IMR-90 (cell line): Measurements from ENCODE around the gene MAP2K6. TPM values are rescaled to one million over a fixed set of nuclear protein-coding genes. Genes with fewer than 3 reads are reported as not detected.

Experiments used
- ATAC-seq: fragments of 200-7000 bp; cut with Tn5 transposase; 2 replicates; pipeline ENCODE4 v1.9.1; 2020; ENCODE audit warnings: low read depth, mild to moderate bottlenecking, moderate library complexity
- BruUV-seq: library from RNA; stranded (reverse); fragments of 400-500 nt; replicated peaks from 2 replicates; lab custom pipeline; 2021; lab: Mats Ljungman, UMichigan
- CTCF ChIA-PET: fragments of 300-600 bp; formaldehyde crosslinking; extraction: SDS; loops from one replicate; lab custom pipeline; 2021; ENCODE audit warnings: antibody characterized with exemption; lab: Yijun Ruan, JAX
- POLR2A ChIA-PET: fragments of 300-600 bp; sonication (Branson Sonifier 250); formaldehyde crosslinking; loops from one replicate; lab custom pipeline; 2022; ENCODE audit warnings: antibody characterized with exemption; ENCODE audit not compliant: unreplicated experiment; lab: Charles Lee
- DNase-seq: peaks from one replicate; pipeline ENCODE4 v3.0.0; 2013
- H2AFZ ChIP-seq: replicated peaks from 2 replicates; pipeline ENCODE3; 2013; ENCODE audit warnings: low read length, mild to moderate bottlenecking; ENCODE audit not compliant: poor library complexity
- H2AK5ac ChIP-seq: 2 replicates; pipeline ENCODE4 v1.6.1; 2013; ENCODE audit warnings: low read depth, low read length, inconsistent platforms
- H2AK9ac ChIP-seq: replicated peaks from 2 replicates; pipeline ENCODE3; 2013; ENCODE audit warnings: mild to moderate bottlenecking, low read depth, low read length, moderate library complexity; ENCODE audit not compliant: poor library complexity
- H2BK120ac ChIP-seq: 2 replicates; pipeline ENCODE4 v1.6.1; 2013; ENCODE audit warnings: low read depth, low read length, inconsistent platforms
- H2BK15ac ChIP-seq: 3 replicates; pipeline ENCODE4 v1.6.1; 2013; ENCODE audit warnings: low read depth, low read length, inconsistent platforms
- H2BK20ac ChIP-seq: 2 replicates; pipeline ENCODE4 v1.6.1; 2013; ENCODE audit warnings: low read depth, mild to moderate bottlenecking, inconsistent platforms, low read length, moderate library complexity
- H2BK5ac ChIP-seq: 2 replicates; pipeline ENCODE4 v1.6.1; 2013; ENCODE audit warnings: mild to moderate bottlenecking, low read depth, low read length, inconsistent platforms; ENCODE audit not compliant: poor library complexity, severe bottlenecking
- H3K14ac ChIP-seq: replicated peaks from 2 replicates; pipeline ENCODE4 v1.6.1; 2013; ENCODE audit warnings: low read depth, low read length, inconsistent platforms
- H3K18ac ChIP-seq: 2 replicates; pipeline ENCODE4 v1.6.1; 2013; ENCODE audit warnings: low read depth, low read length, control low read depth
- H3K23ac ChIP-seq: 2 replicates; pipeline ENCODE4 v1.6.1; 2013; ENCODE audit warnings: low read depth, low read length, inconsistent platforms
- H3K27ac ChIP-seq: 2 replicates; pipeline ENCODE4 v1.5.1; 2013; ENCODE audit warnings: mild to moderate bottlenecking, control low read depth, low read length; ENCODE audit not compliant: insufficient read depth
- H3K27me3 ChIP-seq: 2 replicates; pipeline ENCODE4 v1.6.1; 2013; ENCODE audit warnings: low read length; ENCODE audit not compliant: control insufficient read depth, insufficient read depth
- H3K36me3 ChIP-seq: 2 replicates; pipeline ENCODE4 v1.6.1; 2013; ENCODE audit warnings: low read length, mixed read lengths; ENCODE audit not compliant: control insufficient read depth, insufficient read depth
- H3K4ac ChIP-seq: 2 replicates; pipeline ENCODE4 v1.6.1; 2013; ENCODE audit warnings: low read depth, low read length, inconsistent platforms
- H3K4me1 ChIP-seq: 2 replicates; pipeline ENCODE4 v1.6.1; 2013; ENCODE audit warnings: low read length, mixed read lengths; ENCODE audit not compliant: control insufficient read depth, insufficient read depth
- H3K4me2 ChIP-seq: 2 replicates; pipeline ENCODE4 v1.6.1; 2013; ENCODE audit warnings: low read depth, mild to moderate bottlenecking, control low read depth, low read length, moderate library complexity
- H3K4me3 ChIP-seq: 2 replicates; pipeline ENCODE4 v1.5.1; 2013; ENCODE audit warnings: low read depth, mild to moderate bottlenecking, control low read depth, low read length, moderate library complexity; ENCODE audit not compliant: insufficient read depth
- H3K56ac ChIP-seq: 2 replicates; pipeline ENCODE4 v1.6.1; 2013; ENCODE audit warnings: low read length, inconsistent platforms; ENCODE audit not compliant: insufficient read depth; ENCODE audit errors: extremely low read depth
- H3K79me1 ChIP-seq, 2 experiments: 2 replicates each; pipeline ENCODE4 v1.6.1; 2013; ENCODE audit warnings: low read length in 2 of 2, inconsistent platforms in 1 of 2, low read depth in 1 of 2
- H3K9ac ChIP-seq: 2 replicates; pipeline ENCODE4 v1.6.1; 2013; ENCODE audit warnings: low read depth, low read length, control low read depth
- H3K9me1 ChIP-seq: 2 replicates; pipeline ENCODE4 v1.6.1; 2013; ENCODE audit warnings: low read length, inconsistent platforms; ENCODE audit not compliant: insufficient read depth
- H3K9me3 ChIP-seq: 2 replicates; pipeline ENCODE4 v1.6.1; 2013; ENCODE audit warnings: low read length; ENCODE audit not compliant: control insufficient read depth, insufficient read depth
- H4K20me1 ChIP-seq: 2 replicates; pipeline ENCODE4 v1.6.1; 2013; ENCODE audit warnings: low read length, inconsistent platforms; ENCODE audit not compliant: insufficient read depth
- H4K5ac ChIP-seq: 2 replicates; pipeline ENCODE4 v1.6.1; 2013; ENCODE audit warnings: mild to moderate bottlenecking, low read depth, low read length, control low read depth
- H4K8ac ChIP-seq, 2 experiments: 2 replicates each; pipeline ENCODE4 v1.6.1; 2013; ENCODE audit warnings: low read depth in 2 of 2, low read length in 2 of 2, control low read depth in 1 of 2, inconsistent platforms in 1 of 2
- H4K91ac ChIP-seq: 2 replicates; pipeline ENCODE4 v1.6.1; 2013; ENCODE audit warnings: low read depth, low read length, inconsistent platforms; ENCODE audit not compliant: insufficient read depth
- BHLHE40 ChIP-seq: fragments of 150-350 bp; IDR thresholded peaks from 2 replicates; pipeline ENCODE4 v1.6.1; 2016; ENCODE audit warnings: mild to moderate bottlenecking, low read depth, low read length
- CEBPB ChIP-seq: IDR thresholded peaks from 2 replicates; pipeline ENCODE4 v1.6.1; 2012; ENCODE audit warnings: low read depth, low read length, improper control_type of control experiment
- ELK1 ChIP-seq: fragments of 150-350 bp; IDR thresholded peaks from 2 replicates; pipeline ENCODE4 v1.6.1; 2016; ENCODE audit warnings: low read depth, mild to moderate bottlenecking, low read length, moderate library complexity, borderline replicate concordance
- MAFK ChIP-seq: IDR thresholded peaks from 2 replicates; pipeline ENCODE4 v1.6.1; 2012; ENCODE audit warnings: low read depth, low read length, improper control_type of control experiment
- MAZ ChIP-seq: IDR thresholded peaks from 2 replicates; pipeline ENCODE4 v1.6.1; 2012; ENCODE audit warnings: low read depth, mild to moderate bottlenecking, low read length, improper control_type of control experiment, moderate library complexity, borderline replicate concordance
- MXI1 ChIP-seq: IDR thresholded peaks from 2 replicates; pipeline ENCODE4 v1.6.1; 2012; ENCODE audit warnings: low read depth, mild to moderate bottlenecking, low read length, moderate library complexity, borderline replicate concordance
- RAD21 ChIP-seq: IDR thresholded peaks from 2 replicates; pipeline ENCODE4 v1.6.1; 2012; ENCODE audit warnings: low read length, improper control_type of control experiment
- RCOR1 ChIP-seq: IDR thresholded peaks from 2 replicates; pipeline ENCODE4 v1.6.1; 2012; ENCODE audit warnings: mild to moderate bottlenecking, low read length, improper control_type of control experiment; ENCODE audit not compliant: insufficient replicate concordance
- RFX5 ChIP-seq: IDR thresholded peaks from 2 replicates; pipeline ENCODE4 v1.8.0; 2012; ENCODE audit warnings: low read depth, mild to moderate bottlenecking, low read length, moderate library complexity
- SMC3 ChIP-seq: fragments of 150-350 bp; IDR thresholded peaks from 2 replicates; pipeline ENCODE4 v1.6.1; 2016; ENCODE audit warnings: low read depth, mild to moderate bottlenecking, antibody characterized with exemption, low read length, moderate library complexity
- WGBS, 2 experiments: methylation state at CpG; one replicate each; pipeline versions ENCODE4 v1.1.5 to v1.1.7; 2013; ENCODE audit warnings: missing lambda C conversion rate in 2 of 2; ENCODE audit not compliant: insufficient read length in 1 of 2; ENCODE audit errors: extremely low coverage in 2 of 2; 5-methylcytosine and 5-hydroxymethylcytosine counted together
- dilution Hi-C: fragments of 300-500 bp; cut with HindIII; formaldehyde crosslinking; loops from one replicate; pipeline ENCODE4 v1.14.3; 2018; ENCODE audit warnings: low sequenced_read_pairs; ENCODE audit not compliant: unreplicated experiment
- in situ Hi-C: fragments of 300-500 bp; cut with MboI; formaldehyde crosslinking; loops from 3 replicates; pipeline ENCODE4 v1.14.3; 2019; ENCODE audit warnings: low sequenced_read_pairs, inconsistent platforms, mixed read lengths
- intact Hi-C: fragments of 100-400 bp; cut with micrococcal nuclease; formaldehyde crosslinking; loops from 2 replicates; pipeline ENCODE4 v1.10.0; 2022
- polyA plus RNA-seq, 3 experiments: library from polyadenylated mRNA; depleted of rRNA; stranded (reverse); fragments of >200 nt; gene quantifications; 2 replicates each; pipeline ENCODE4 v1.2.3, GENCODE V29; 2012; ENCODE audit warnings: low replicate concordance in 1 of 3
- total RNA-seq: library from RNA; depleted of rRNA; stranded (reverse); fragments of >200 nt; gene quantifications from 2 replicates; pipeline ENCODE4 v1.2.3, GENCODE V29; 2012

The MAP2K6 gene
- total and polyA plus RNA-seq, 2 of the 4 experiments (the other 2 are of a cell fraction), result 2.4 to 5.7 TPM

GRCh38 chr17:69410671-69411070 is 3.8 kb upstream of the MAP2K6 start:
- Histone ChIP-seq H3K9me3 (no peaks in the 10 kb centered on the region), H3K9ac (no peak overlapping the region), H3K4me2 (no peak overlapping the region), H3K36me3 (no peaks in the 10 kb centered on the region), H3K27me3 (no peaks in the 10 kb centered on the region), H3K79me1 (no peaks in the 10 kb centered on the region), H3K4me1 (no peaks in the 10 kb centered on the region), H3K27ac (no peak overlapping the region), H2BK20ac (no peak overlapping the region), H2AK5ac (no peak overlapping the region), H3K14ac (no peak overlapping the region), H4K20me1 (no peaks in the 10 kb centered on the region), H2BK120ac (no peak overlapping the region), H2BK5ac (no peak overlapping the region), H3K23ac (no peak overlapping the region), H4K91ac (no peak overlapping the region), H3K9me1 (no peaks in the 10 kb centered on the region), H3K18ac (no peak overlapping the region), H2BK15ac (no peak overlapping the region), H2AK9ac (no peak overlapping the region), H3K4me3 (no peak overlapping the region), H4K8ac (no peak overlapping the region), H3K56ac (no peak overlapping the region), H3K4ac (no peak overlapping the region), H2AFZ (no peak overlapping the region), H4K5ac (no peak overlapping the region)
- WGBS, 2 experiments, result no CpG with 5 or more reads among the region's 2 CpGs
- DNase-seq, result no peak
- POLR2A ChIA-PET, result no interaction called here
- dilution Hi-C loops (no loop called here), in situ Hi-C loops (no loop called here), intact Hi-C loops (no loop called here)
- no peak for TF ChIP-seq BHLHE40
- no peak for TF ChIP-seq MAFK
- no peak for TF ChIP-seq RAD21
- no peak for TF ChIP-seq RFX5
- no peak for TF ChIP-seq CEBPB
- TF ChIP-seq MAZ, result no peak
- TF ChIP-seq ELK1, result no peak
- TF ChIP-seq RCOR1, result no peak
- no peak for TF ChIP-seq MXI1
- no peak for TF ChIP-seq SMC3
- no TSS peak for BruUV-seq
- CTCF ChIA-PET, result no interaction called here
- no peak for ATAC-seq
